Central memory CD8-positive, alpha-beta T cell (primary cell): ENCODE results near the gene MAPK13.

Experiments
- ATAC-seq: fragments of 150-1000 bp; cut with Tn5 transposase; replicated peaks from 2 replicates; pipeline ENCODE4 v1.10.0; 2022; ENCODE audit warnings: mild to moderate bottlenecking, moderate FRiP score, moderate number of reproducible peaks; ENCODE audit not compliant: poor library complexity, severe bottlenecking; ENCODE audit errors: extremely low read depth
- DNase-seq, 2 donors: peaks; one replicate each; pipeline ENCODE4 v3.0.0; 2021; ENCODE audit warnings: low spot score in 2 of 2
- H3K27ac Mint-ChIP-seq: one replicate; pipeline ENCODE4 v1.8.0; 2022; ENCODE audit warnings: low read depth, mild to moderate bottlenecking, moderate library complexity, mixed read lengths
- H3K27me3 Mint-ChIP-seq: one replicate; pipeline ENCODE4 v1.8.0; 2022; ENCODE audit warnings: mixed read lengths
- H3K36me3 Mint-ChIP-seq: one replicate; pipeline ENCODE4 v1.8.0; 2022; ENCODE audit warnings: mild to moderate bottlenecking, moderate library complexity, mixed read lengths; ENCODE audit not compliant: insufficient read depth
- H3K4me1 Mint-ChIP-seq: one replicate; pipeline ENCODE4 v1.8.0; 2022; ENCODE audit warnings: mixed read lengths
- H3K4me3 Mint-ChIP-seq: one replicate; pipeline ENCODE4 v1.8.0; 2022; ENCODE audit warnings: mild to moderate bottlenecking, moderate library complexity, mixed read lengths
- H3K9me3 Mint-ChIP-seq: one replicate; pipeline ENCODE4 v1.8.0; 2022; ENCODE audit warnings: mixed read lengths

Gene MAPK13

DNA sequence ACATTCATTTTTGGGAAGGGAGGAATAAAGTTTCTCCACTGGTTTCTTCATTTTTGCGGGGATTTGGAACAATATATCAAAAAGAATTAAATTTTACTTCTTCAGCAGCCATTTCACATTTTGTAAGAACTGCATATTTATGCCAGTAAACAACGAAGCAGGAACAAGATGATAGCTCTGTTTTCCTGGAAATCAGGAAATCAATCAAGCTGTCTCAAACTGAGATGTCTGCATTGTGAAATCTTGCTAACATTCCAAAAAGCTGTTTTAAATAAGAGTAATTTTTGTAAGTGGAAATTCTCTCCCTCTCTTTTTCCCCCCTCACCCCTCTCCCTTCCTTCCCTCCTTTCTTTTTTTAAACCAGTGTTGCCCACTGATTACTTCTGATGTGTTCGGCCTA lies 20.0 kb downstream of the MAPK13 start:
- Mint-ChIP-seq H3K4me3 (no peak overlapping the region), H3K4me1 (peaks cover 15% of the 10 kb centered on the region), H3K27me3 (no peaks in the 10 kb centered on the region), H3K36me3 (peaks cover 3% of the 10 kb centered on the region), H3K27ac (no peak overlapping the region), H3K9me3 (no peaks in the 10 kb centered on the region)
- ATAC-seq (no peak), DNase-seq (no peak)

DNA sequence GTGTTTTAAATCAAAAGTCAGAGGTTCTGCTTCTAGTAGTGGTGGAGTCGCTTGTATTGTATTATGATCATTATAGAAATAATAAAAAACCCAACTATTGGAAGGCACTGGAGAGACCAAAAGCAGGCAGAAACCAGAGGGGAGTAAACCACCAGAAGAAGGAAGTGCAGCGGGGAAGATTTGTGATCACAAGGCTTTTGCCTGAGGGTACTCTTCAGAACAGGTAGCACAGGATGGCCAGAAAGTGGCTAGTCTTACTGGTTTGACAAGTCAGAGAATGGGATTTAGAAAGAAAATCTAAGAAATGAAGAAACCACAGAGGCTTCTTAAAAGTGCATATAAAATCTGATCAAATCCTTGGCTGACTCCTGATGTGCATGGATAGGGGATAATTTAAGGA lies 24.0 kb downstream of the MAPK13 start:
- no peak for ATAC-seq

DNA sequence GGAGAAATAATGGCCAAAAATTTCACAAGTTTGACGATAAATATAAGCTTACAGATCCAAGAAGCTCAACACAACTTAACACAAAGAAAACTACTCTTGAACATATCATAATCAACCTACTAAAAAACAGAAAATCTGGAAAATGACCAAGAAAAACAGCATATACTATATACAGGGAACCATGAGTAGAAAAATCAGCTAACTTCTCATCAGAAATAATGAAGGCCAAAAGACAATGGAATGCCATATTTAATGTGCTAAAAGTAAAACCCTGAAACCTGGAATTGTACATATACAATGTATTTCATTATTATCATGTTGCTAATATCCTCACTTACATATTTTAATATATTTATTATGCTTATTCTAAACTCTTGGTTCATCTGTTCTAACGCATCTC lies 25.3 kb downstream of the MAPK13 start:
- Mint-ChIP-seq H3K27ac (no peak overlapping the region), H3K9me3 (peaks cover 6% of the 10 kb centered on the region), H3K27me3 (no peaks in the 10 kb centered on the region), H3K4me1 (no peaks in the 10 kb centered on the region), H3K36me3 (peaks cover 1% of the 10 kb centered on the region), H3K4me3 (no peak overlapping the region)
- DNase-seq (no peak), ATAC-seq (no peak)

More for the DNA sequence above, 24.0 kb downstream of the MAPK13 start:
- H3K27ac Mint-ChIP-seq, result no peak overlapping the region
- DNase-seq, result no peak
- peaks cover 6% of the 10 kb centered on the region for H3K9me3 Mint-ChIP-seq
- H3K27me3 Mint-ChIP-seq, result no peaks in the 10 kb centered on the region
- peaks cover 1% of the 10 kb centered on the region for H3K36me3 Mint-ChIP-seq
- H3K4me3 Mint-ChIP-seq, result no peak overlapping the region
- no peaks in the 10 kb centered on the region for H3K4me1 Mint-ChIP-seq

DNA sequence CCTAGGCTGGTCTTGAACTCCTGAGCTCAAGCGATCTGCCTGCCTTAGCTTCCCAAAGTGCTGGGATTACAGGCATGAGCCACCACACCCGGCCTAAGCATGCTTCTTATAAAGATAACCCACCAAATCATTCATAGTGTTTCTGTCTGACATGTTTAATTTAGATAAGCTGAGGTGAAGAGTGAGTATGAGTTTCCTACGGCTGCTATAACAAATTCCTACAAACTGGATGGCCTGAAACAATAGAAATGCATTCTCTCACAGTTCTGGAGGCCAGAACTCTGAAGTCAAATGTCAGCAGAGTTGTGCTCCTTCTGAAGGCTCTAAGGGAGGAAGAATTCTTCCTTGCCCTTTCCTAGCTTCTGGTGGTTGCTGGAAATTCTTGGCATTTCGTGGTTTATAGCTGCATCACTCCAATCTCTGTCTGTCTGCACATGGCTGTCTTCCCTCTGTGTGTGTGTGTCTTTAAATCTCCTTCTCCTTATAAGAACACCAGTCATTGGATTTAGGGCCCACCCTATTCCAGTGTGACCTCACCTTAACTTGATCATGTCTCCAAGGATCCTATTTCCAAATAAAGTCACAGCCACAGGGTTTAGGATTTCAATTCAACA lies 29.9 kb downstream of the MAPK13 start:
- Mint-ChIP-seq H3K27ac (no peak overlapping the region), H3K4me1 (no peaks in the 10 kb centered on the region), H3K27me3 (no peaks in the 10 kb centered on the region), H3K36me3 (peaks cover 1% of the 10 kb centered on the region), H3K9me3 (peaks cover 6% of the 10 kb centered on the region), H3K4me3 (no peak overlapping the region)
- DNase-seq (no peak), ATAC-seq (no peak)

DNA sequence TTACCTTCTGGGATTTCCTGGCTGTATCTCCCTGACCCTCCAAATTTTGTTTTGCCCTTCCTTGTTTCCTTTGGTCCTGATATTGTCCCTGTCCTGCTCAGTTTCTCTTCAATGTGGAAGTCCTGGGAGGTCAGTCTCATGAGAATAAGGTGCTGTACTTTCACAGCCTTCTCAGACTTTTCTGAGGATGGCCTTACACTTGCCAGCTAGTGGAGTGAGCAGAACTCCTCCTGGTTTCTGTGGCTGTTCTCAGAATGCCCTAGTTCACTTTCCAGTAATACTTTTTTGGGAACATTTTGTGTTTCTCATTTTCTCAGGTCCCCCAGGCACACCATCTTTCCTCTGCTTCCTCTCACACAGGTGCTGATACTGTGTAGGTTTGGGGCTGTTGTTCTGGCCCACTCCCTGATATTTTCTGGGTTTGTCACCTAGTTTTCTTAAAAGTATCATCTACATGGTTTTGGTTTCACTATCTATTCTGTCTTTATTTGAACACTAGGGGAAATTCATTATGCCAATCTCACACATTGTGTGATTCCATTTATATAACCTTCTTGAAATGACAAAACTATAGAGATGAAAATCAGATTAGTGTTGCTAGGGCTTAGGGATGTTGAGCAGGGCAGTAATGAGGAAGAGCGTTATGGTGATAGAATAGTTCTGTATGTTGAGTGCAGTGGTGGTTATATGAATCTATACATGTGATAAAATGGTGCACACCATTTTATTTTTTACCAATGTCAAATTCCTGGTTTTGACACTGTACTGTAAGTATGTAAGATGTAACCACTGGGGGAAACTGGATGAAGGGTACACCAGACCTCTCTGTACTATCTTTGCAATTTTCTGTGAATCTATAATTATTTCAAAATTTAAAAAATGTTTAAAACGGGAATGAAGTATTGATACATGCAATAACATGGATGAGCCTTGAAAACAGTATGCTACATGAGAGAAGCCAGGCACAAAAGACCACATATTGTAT lies 39.0 kb downstream of the MAPK13 start:
- no peak for DNase-seq
- Mint-ChIP-seq H3K36me3 (peaks cover 1% of the 10 kb centered on the region), H3K4me1 (peaks cover 18% of the 10 kb centered on the region), H3K4me3 (no peak overlapping the region), H3K9me3 (no peaks in the 10 kb centered on the region), H3K27ac (peak overlapping the region; percentile 63), H3K27me3 (no peaks in the 10 kb centered on the region)
- ATAC-seq, result no peak

DNA sequence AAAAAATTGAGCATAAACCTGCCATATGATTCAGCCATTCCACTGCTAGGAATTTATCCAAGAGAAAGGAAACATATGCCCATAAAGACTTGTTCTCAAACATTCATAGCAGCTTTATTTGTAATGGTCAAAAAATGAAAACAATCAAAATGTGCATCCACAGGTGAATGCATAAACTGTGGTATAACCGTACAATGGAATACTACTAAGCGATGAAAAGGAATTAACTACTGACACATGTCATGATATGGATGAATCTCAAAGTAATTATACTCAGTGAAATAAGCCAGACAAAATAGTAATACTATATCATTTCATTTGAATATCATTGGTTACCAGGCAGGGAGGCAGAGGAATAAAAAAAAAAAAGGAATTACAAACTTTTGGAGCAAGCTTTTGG lies 40.4 kb downstream of the MAPK13 start:
- no peak for ATAC-seq
- no peak overlapping the region for H3K27ac Mint-ChIP-seq
- no peak for DNase-seq
- H3K9me3 Mint-ChIP-seq, result no peaks in the 10 kb centered on the region
- no peak overlapping the region for H3K4me3 Mint-ChIP-seq
- peaks cover 1% of the 10 kb centered on the region for H3K36me3 Mint-ChIP-seq
- H3K27me3 Mint-ChIP-seq, result no peaks in the 10 kb centered on the region
- H3K4me1 Mint-ChIP-seq, result peaks cover 18% of the 10 kb centered on the region

DNA sequence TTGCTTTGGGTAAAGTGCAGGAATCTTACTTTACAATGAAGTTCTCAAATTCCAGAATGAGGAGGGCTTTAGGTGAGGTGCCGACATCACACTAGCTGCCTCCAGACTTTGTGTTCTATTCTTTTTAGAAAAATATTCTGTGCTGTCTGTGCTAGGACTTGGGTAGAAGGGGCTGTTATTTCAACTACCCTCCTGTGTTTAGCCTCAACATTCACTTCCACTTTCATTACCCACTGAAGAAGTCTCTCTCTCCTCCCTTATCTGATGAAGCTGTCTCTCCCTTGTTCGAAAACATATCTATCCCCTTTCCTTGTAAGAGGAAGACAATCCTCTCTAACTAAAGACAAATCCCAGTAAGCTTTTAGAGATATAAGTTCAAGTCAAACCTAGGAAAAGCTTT lies 41.3 kb downstream of the MAPK13 start:
- no peak overlapping the region for H3K27ac Mint-ChIP-seq
- no peak overlapping the region for H3K4me3 Mint-ChIP-seq

DNA sequence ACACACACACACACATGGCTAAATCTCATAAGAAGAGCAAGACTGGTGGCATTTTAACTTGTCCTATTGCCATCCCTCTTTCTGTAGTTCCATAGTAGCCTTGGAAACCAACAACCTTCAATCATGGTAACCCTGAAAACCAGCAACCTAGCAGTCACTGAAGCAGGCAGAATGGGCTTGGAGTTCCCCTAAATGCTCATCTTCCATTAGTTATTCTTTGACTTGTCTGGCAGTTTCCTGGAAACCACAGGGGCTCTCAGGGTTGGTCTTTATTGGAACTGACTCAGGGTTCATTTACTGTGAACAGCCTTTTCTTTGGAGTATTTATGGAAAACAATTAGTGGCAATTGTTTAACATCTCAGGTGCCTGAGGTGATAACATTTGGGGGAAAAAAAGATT lies 46.9 kb downstream of the MAPK13 start:
- DNase-seq, result no peak
- Mint-ChIP-seq H3K36me3 (no peaks in the 10 kb centered on the region), H3K27me3 (no peaks in the 10 kb centered on the region), H3K9me3 (peaks cover 7% of the 10 kb centered on the region), H3K4me3 (no peak overlapping the region), H3K27ac (no peak overlapping the region), H3K4me1 (no peaks in the 10 kb centered on the region)
- ATAC-seq, result no peak

More for the DNA sequence above, 41.3 kb downstream of the MAPK13 start:
- H3K9me3 Mint-ChIP-seq, result no peaks in the 10 kb centered on the region
- DNase-seq (no peak), ATAC-seq (no peak)
- peaks cover 1% of the 10 kb centered on the region for H3K36me3 Mint-ChIP-seq
- H3K27me3 Mint-ChIP-seq, result no peaks in the 10 kb centered on the region
- peaks cover 18% of the 10 kb centered on the region for H3K4me1 Mint-ChIP-seq

DNA sequence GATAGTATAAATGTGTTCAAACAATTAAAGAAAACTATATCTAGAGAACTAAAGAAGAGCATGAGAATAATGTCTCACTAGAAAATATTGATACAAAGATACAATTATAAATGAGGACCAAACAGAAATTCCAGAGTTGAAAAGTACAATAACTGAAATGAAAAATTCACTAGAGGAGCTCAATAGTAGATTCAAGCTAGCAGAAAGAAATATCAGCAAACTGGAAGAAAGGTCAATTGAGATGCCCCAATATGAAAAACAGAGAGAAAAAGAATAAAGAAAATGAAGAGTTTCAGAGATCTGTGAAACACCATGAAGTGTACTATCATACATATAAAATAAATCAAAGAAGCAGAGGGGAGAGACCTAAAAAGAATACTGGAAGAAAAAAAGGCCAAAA lies 48.2 kb downstream of the MAPK13 start:
- ATAC-seq (no peak), DNase-seq (no peak)
- H3K4me1 Mint-ChIP-seq, result no peaks in the 10 kb centered on the region
- no peak overlapping the region for H3K27ac Mint-ChIP-seq
- no peak overlapping the region for H3K4me3 Mint-ChIP-seq
- H3K27me3 Mint-ChIP-seq, result no peaks in the 10 kb centered on the region
- no peaks in the 10 kb centered on the region for H3K36me3 Mint-ChIP-seq
- peaks cover 13% of the 10 kb centered on the region for H3K9me3 Mint-ChIP-seq

DNA sequence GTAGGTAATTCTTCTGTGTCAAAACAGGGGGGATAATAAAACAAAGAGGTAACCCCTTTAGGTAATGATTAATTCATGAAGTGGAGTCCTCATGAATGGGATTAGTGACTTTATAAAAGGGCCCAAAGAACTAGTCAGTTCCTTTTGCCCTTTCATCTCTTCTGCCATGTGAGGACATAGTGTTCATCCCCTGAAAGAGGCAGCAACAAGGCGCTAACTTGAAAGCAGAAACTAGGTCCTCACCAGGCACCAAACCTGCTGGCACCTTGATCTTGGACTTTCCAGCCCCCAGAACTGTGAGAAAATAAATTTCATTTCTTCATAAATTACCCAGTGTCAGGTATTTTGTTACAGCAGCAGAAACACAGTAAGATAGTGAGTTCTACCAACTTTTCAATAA lies 49.8 kb downstream of the MAPK13 start:
- H3K27ac Mint-ChIP-seq, result no peak overlapping the region
- no peaks in the 10 kb centered on the region for H3K27me3 Mint-ChIP-seq
- ATAC-seq (no peak), DNase-seq (no peak)
- H3K36me3 Mint-ChIP-seq, result no peaks in the 10 kb centered on the region
- no peak overlapping the region for H3K4me3 Mint-ChIP-seq
- peaks cover 13% of the 10 kb centered on the region for H3K9me3 Mint-ChIP-seq
- H3K4me1 Mint-ChIP-seq, result no peaks in the 10 kb centered on the region

DNA sequence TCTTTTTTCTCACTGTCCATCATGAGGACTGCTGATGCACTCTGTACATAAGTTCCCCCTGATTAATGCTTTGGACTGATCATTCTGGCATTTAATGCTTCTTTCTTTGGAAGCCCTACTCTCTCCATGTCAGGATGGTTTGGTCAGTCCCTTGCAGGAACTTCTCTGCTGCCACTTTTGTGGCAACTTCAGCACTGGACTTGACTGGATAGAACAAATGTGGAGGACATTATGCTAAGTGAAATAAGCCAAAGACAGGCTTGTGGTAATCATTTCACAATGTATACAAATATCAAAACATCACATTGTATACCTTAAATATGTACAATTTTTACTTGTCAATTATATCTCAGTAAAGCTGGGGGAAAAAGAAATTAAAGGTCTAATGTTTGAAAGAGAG lies 54.0 kb downstream of the MAPK13 start:
- no peak overlapping the region for H3K4me3 Mint-ChIP-seq
- no peak for DNase-seq
- no peak overlapping the region for H3K27ac Mint-ChIP-seq
- peaks cover 6% of the 10 kb centered on the region for H3K9me3 Mint-ChIP-seq
- ATAC-seq, result no peak
- H3K4me1 Mint-ChIP-seq, result no peaks in the 10 kb centered on the region
- H3K36me3 Mint-ChIP-seq, result no peaks in the 10 kb centered on the region
- H3K27me3 Mint-ChIP-seq, result no peaks in the 10 kb centered on the region

DNA sequence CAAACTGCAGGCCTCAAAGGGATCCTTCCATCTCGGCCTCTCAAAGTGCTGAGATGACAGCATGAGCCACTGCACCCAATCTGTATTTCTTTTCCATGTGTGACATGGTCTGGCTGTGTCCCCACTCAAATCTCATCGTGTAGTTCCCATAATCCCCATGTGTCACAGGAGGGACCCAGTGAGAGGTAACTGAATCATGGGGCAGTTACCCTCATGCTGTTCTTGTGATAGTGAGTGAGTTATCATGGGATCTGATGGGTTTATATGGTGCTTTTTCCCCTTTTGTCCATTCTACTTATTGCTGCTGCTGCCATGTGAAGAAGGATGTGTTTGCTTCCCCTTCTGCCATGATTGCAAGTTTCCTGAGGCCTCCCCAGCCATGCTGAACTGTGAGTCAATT lies 55.9 kb downstream of the MAPK13 start:
- Mint-ChIP-seq H3K36me3 (no peaks in the 10 kb centered on the region), H3K4me3 (no peak overlapping the region), H3K9me3 (peaks cover 6% of the 10 kb centered on the region), H3K4me1 (no peaks in the 10 kb centered on the region), H3K27me3 (no peaks in the 10 kb centered on the region), H3K27ac (no peak overlapping the region)
- DNase-seq (no peak), ATAC-seq (no peak)

DNA sequence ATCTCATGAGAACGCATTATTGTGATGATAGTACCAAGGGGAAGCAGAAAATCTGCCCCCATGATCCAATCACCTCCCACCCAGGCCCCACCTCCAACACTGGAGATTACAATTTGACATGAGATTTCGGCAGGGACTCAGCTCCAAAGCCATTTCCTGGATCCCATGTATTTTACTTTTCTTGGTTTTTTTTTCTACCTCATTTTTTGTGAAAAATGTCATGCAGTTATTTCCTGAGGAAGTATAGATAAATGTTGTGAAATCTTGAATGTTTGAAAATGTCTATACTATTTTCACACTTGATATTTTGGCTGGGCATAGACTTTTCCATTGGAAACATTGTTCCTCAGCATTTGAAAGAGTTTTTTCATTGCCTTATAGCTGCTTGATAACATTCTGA lies 57.1 kb downstream of the MAPK13 start:
- no peaks in the 10 kb centered on the region for H3K36me3 Mint-ChIP-seq
- no peaks in the 10 kb centered on the region for H3K4me1 Mint-ChIP-seq
- H3K27ac Mint-ChIP-seq, result no peak overlapping the region
- peaks cover 4% of the 10 kb centered on the region for H3K9me3 Mint-ChIP-seq
- H3K4me3 Mint-ChIP-seq, result no peak overlapping the region
- DNase-seq (no peak), ATAC-seq (no peak)
- H3K27me3 Mint-ChIP-seq, result no peaks in the 10 kb centered on the region
